K562 (cell line): ENCODE data around the gene PCSK6. TPM values are rescaled to one million over a fixed set of nuclear protein-coding genes. Genes with fewer than 3 reads are reported as not detected.
"Not testable (repeated sequence)": the region's sequence is repeated elsewhere in the genome, so short reads cannot be mapped to it uniquely, and the experiment has no call there.

Experiments
- ATAC-seq: fragments of 200-7000 bp; cut with Tn5 transposase; 3 replicates; pipeline ENCODE4 v1.9.1; 2020; ENCODE audit warnings: moderate library complexity
- BruUV-seq: library from RNA; stranded (reverse); fragments of 400-500 nt; replicated peaks from 2 replicates; lab custom pipeline; 2021; lab: Mats Ljungman, UMichigan
- CTCF ChIA-PET: fragments of 300-600 bp; formaldehyde crosslinking; extraction: SDS; loops from one replicate; lab custom pipeline; 2021; ENCODE audit warnings: low intra/inter-chr PET ratio; lab: Yijun Ruan, JAX
- POLR2A ChIA-PET: fragments of 300-600, 350-650 bp; sonication (Branson Sonifier 250); formaldehyde crosslinking; extraction: SDS; loops from one replicate; lab custom pipeline; 2021; ENCODE audit warnings: antibody characterized with exemption, inconsistent platforms; lab: Yijun Ruan, JAX
- DNase-seq, 4 experiments: peaks; one replicate each; pipeline versions ENCODE4 v3.0.0 to v3.0.0-alpha.2; 2011 to 2018; ENCODE audit warnings: low spot score in 3 of 4, mixed read lengths in 3 of 4; ENCODE audit errors: extremely low read depth in 1 of 4
- FAIRE-seq: peaks from 2 replicates; lab custom pipeline; 2011; peaks lifted over from hg19 to GRCh38; lab: Jason Lieb, UNC
- H2AFZ ChIP-seq: 2 replicates; pipeline ENCODE4 v1.6.0; 2011; ENCODE audit warnings: low read depth, low read length, control low read depth, inconsistent platforms
- H3K27ac ChIP-seq: fragments of 200-600 bp; 3 replicates; pipeline ENCODE4 v1.8.0; 2011; ENCODE audit warnings: low read depth, mild to moderate bottlenecking, control low read depth, inconsistent platforms, low read length, moderate library complexity, mixed read lengths; ENCODE audit errors: extremely low read depth
- H3K27me3 ChIP-seq, 2 experiments: fragments of 300-600 bp in 1 of 2; 2 replicates in 1 of 2; 3 replicates in 1 of 2; pipeline versions ENCODE4 v1.6.0 to v1.8.0; 2011; ENCODE audit warnings: inconsistent platforms in 2 of 2, low read length in 2 of 2, mild to moderate bottlenecking in 1 of 2, mixed read lengths in 1 of 2, moderate library complexity in 1 of 2; ENCODE audit not compliant: control insufficient read depth in 2 of 2, insufficient read depth in 2 of 2
- H3K36me3 ChIP-seq: fragments of 300-600 bp; 3 replicates; pipeline ENCODE4 v1.8.0; 2011; ENCODE audit warnings: mild to moderate bottlenecking, low read length, inconsistent platforms; ENCODE audit not compliant: control insufficient read depth, insufficient read depth
- H3K4me1 ChIP-seq, 2 experiments: fragments of 200-600 bp in 1 of 2; replicated peaks in 1 of 2; 2 replicates in 1 of 2; 3 replicates in 1 of 2; pipeline versions ENCODE4 v1.5.1 to v1.8.0; 2011; ENCODE audit warnings: inconsistent platforms in 2 of 2, low read length in 2 of 2, mild to moderate bottlenecking in 1 of 2, mixed read lengths in 1 of 2, moderate library complexity in 1 of 2; ENCODE audit not compliant: control insufficient read depth in 2 of 2, insufficient read depth in 2 of 2
- H3K4me2 ChIP-seq: 2 replicates; pipeline ENCODE4 v1.6.1; 2011; ENCODE audit warnings: low read length, control low read depth, inconsistent platforms, mixed read lengths; ENCODE audit not compliant: insufficient read depth
- H3K4me3 ChIP-seq: fragments of 200-600 bp; sonication (generic), shearing (Covaris generic); 2 replicates; pipeline ENCODE4 v1.5.1; 2016; ENCODE audit warnings: control low read depth, inconsistent platforms
- H3K79me2 ChIP-seq: fragments of 200-600 bp; 3 replicates; pipeline ENCODE4 v1.8.0; 2011; ENCODE audit warnings: low read length, inconsistent platforms; ENCODE audit not compliant: control insufficient read depth, insufficient read depth
- H3K9ac ChIP-seq, 2 experiments: 2 replicates each; pipeline versions ENCODE4 v1.6.0 to v1.6.1; 2011; ENCODE audit warnings: low read depth in 2 of 2, low read length in 2 of 2, control low read depth in 1 of 2, inconsistent platforms in 1 of 2, mild to moderate bottlenecking in 1 of 2, mixed read lengths in 1 of 2; ENCODE audit not compliant: insufficient read depth in 1 of 2
- H3K9me1 ChIP-seq: one replicate; pipeline ENCODE4 v1.6.0; 2011; ENCODE audit warnings: inconsistent platforms, mild to moderate bottlenecking, low read length, moderate library complexity; ENCODE audit not compliant: control insufficient read depth, insufficient read depth
- H3K9me3 ChIP-seq: replicated peaks from 2 replicates; pipeline ENCODE4 v1.5.1; 2011; ENCODE audit warnings: low read depth, low read length, inconsistent platforms; ENCODE audit not compliant: control insufficient read depth, insufficient read depth
- H4K20me1 ChIP-seq: replicated peaks from 2 replicates; pipeline ENCODE4 v1.6.1; 2011; ENCODE audit warnings: low read length, inconsistent platforms, mixed read lengths; ENCODE audit not compliant: control insufficient read depth, insufficient read depth
- ADNP ChIP-seq: fragments of 200-800 bp; sonication (Bioruptor generic); IDR thresholded peaks from 2 replicates; pipeline ENCODE4 v1.6.1; 2016; ENCODE audit warnings: missing genetic modification characterization, missing compliant biosample characterization
- ETS1 ChIP-seq: conservative IDR thresholded peaks from 2 replicates; pipeline ENCODE4 v1.6.1; 2011; ENCODE audit warnings: low read depth, mild to moderate bottlenecking, low read length; ENCODE audit not compliant: control insufficient read depth
- ETV5 ChIP-seq: sonication (generic); formaldehyde crosslinking; IDR thresholded peaks from 2 replicates; pipeline ENCODE4 v1.4.0; 2020; ENCODE audit warnings: low read depth, mild to moderate bottlenecking, missing genetic modification reagents
- HSF4 ChIP-seq: fragments of 250-450 bp; sonication (Bioruptor Pico); IDR thresholded peaks from 2 replicates; pipeline ENCODE4 v2.1.2; 2022; ENCODE audit warnings: mild to moderate bottlenecking, moderate library complexity, borderline replicate concordance
- KLF1 ChIP-seq: fragments of 450-650 bp; IDR thresholded peaks from 2 replicates; pipeline ENCODE4 v1.6.1; 2016; ENCODE audit warnings: missing genetic modification characterization, missing compliant biosample characterization
- MCM7 ChIP-seq, 2 experiments: fragments of 450-650 bp; IDR thresholded peaks; 2 replicates each; pipeline ENCODE4 v1.6.1; 2016 to 2018
- NELFE ChIP-seq: IDR thresholded peaks from 2 replicates; pipeline ENCODE4 v1.6.1; 2011; ENCODE audit warnings: mild to moderate bottlenecking; ENCODE audit not compliant: insufficient read depth, insufficient read length
- NR2C1 ChIP-seq, 2 experiments: fragments of 450-650 bp; IDR thresholded peaks; 2 replicates each; pipeline ENCODE4 v1.6.1; 2017; ENCODE audit warnings: mild to moderate bottlenecking in 2 of 2, antibody characterized with exemption in 1 of 2, inconsistent platforms in 1 of 2, missing compliant biosample characterization in 1 of 2, missing genetic modification characterization in 1 of 2
- NUFIP1 ChIP-seq: fragments of 450-650 bp; IDR thresholded peaks from 2 replicates; pipeline ENCODE4 v1.6.1; 2018; ENCODE audit not compliant: partially characterized antibody
- ZBTB12 ChIP-seq: fragments of 250-450 bp; sonication (Bioruptor Pico); IDR thresholded peaks from 2 replicates; pipeline ENCODE4 v1.4.0; 2020
- ZNF764 ChIP-seq: fragments of 250-450 bp; sonication (Bioruptor Pico); IDR thresholded peaks from 2 replicates; pipeline ENCODE4 v1.4.0; 2020; ENCODE audit warnings: low read depth, mild to moderate bottlenecking, moderate library complexity
- ZNF778 ChIP-seq: fragments of 450-650 bp; formaldehyde crosslinking; IDR thresholded peaks from 2 replicates; pipeline ENCODE4 v1.4.0; 2020; ENCODE audit warnings: mild to moderate bottlenecking, moderate library complexity
- WGBS: fragments of 100-300 bp; shearing (Covaris generic); methylation state at CpG from one replicate; pipeline ENCODE4 v1.1.6; 2016; ENCODE audit warnings: low coverage, mixed read lengths; ENCODE audit not compliant: insufficient coverage; ENCODE audit errors: missing lambda C conversion rate; 5-methylcytosine and 5-hydroxymethylcytosine counted together
- in situ Hi-C: fragments of 300-500 bp; cut with MboI; formaldehyde crosslinking; loops from 4 replicates; pipeline ENCODE4 v1.15.0; 2018; ENCODE audit warnings: inconsistent platforms, mixed read lengths
- intact Hi-C: fragments of 100-400 bp; cut with micrococcal nuclease; formaldehyde crosslinking; loops from 2 replicates; pipeline ENCODE4 v1.14.2; 2022
- polyA plus RNA-seq, 8 experiments: library from polyadenylated mRNA; depleted of rRNA in 4 of 8; stranded (reverse) in 5 of 8; unstranded in 3 of 8; fragments of >200 nt; fragmentation: Nextera tagmentation in 2 of 8; fragmentation: Illumina TruSeq in 1 of 8; extraction: Ambion mirVana in 2 of 8; extraction: Trizol in 1 of 8; gene quantifications; 2 replicates each; pipeline versions ENCODE4 v1.2.1 to v1.2.3, GENCODE V29; 2011 to 2014; ENCODE audit warnings: inconsistent platforms in 1 of 8, missing spikeins in 1 of 8
- total RNA-seq, 7 experiments: library from RNA; depleted of rRNA in 6 of 7; stranded (reverse); fragments of >200 nt in 6 of 7; fragmentation: Illumina TruSeq in 2 of 7; extraction: Trizol in 2 of 7; gene quantifications; 2 replicates each; pipeline versions ENCODE4 v1.2.1 to v1.2.3, GENCODE V29; 2011 to 2021; ENCODE audit warnings: low replicate concordance in 1 of 7

The PCSK6 gene
- total and polyA plus RNA-seq, 9 of the 15 experiments (the other 6 are each of a cell fraction or from before 2014, with no cell fraction given) = 2.2 to 32.6 (median 14.5) TPM

DNA sequence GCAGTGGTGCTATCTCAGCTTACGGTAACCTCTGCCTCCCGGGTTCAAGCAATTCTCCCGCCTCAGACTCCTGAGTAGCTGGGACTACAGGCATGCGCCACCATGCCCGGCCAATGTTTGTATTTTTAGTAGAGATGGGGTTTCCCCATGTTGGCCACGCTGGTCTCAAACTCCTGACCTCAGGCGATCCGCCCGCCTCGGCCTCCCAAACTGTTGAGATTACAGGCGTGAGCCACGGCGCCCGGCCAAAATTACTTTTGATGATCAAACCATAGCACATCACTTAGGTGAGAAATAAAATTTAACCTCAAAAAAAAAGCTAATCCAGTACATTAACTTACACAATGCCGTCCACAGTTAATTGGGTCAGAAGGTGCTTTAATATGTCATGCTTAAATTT, 114.5 kb downstream of the PCSK6 start:
- CTCF ChIA-PET, H3K79me2 ChIP-seq: not testable (repeated sequence)

DNA sequence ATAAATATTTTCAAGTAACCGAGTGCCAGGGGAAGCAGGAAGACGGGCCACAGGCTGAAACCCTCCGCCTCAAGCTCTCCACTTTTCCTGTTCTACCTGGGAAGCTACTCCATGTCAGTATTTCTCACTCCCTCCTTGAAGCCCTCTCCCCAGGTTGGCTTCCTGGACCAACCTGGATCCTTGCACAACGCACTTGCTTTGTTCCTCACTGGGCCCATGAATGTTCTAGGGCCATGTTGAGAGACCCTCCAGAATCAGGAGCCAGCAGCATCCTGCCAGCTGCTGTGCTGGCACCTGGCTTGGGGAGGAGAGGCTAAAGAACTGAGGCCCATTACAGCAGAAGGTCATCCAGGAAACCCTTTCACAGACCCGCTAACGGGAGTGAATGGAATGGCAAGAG, 115.2 kb downstream of the PCSK6 start:
- 63% methylated on average over 6 of the region's 6 CpGs for WGBS
- no peak overlapping the region for H3K27ac ChIP-seq
- DNase-seq (no peak), ATAC-seq (no peak), FAIRE-seq (no peak)
- H3K4me3 ChIP-seq = no peak overlapping the region
- H3K4me2 ChIP-seq = no peak overlapping the region
- no peaks in the 10 kb centered on the region for H3K4me1 ChIP-seq
- no peaks in the 10 kb centered on the region for H3K79me2 ChIP-seq
- intact Hi-C loops = no loop called here
- H3K9ac ChIP-seq = no peak overlapping the region
- H4K20me1 ChIP-seq = no peaks in the 10 kb centered on the region; the same call in 1 of the 2 replicates
- H3K9me3 ChIP-seq = no peaks in the 10 kb centered on the region
- no peak overlapping the region for H2AFZ ChIP-seq
- CTCF ChIA-PET = no interaction called here
- BruUV-seq = no TSS peak
- in situ Hi-C loops = no loop called here
- peaks cover 2% of the 10 kb centered on the region for H3K9me1 ChIP-seq
- POLR2A ChIA-PET = no interaction called here
- TF ChIP-seq HSF4 (no peak), ADNP (tag) (no peak), NELFE (no peak), ETV5 (no peak), KLF1 (tag) (no peak), ZBTB12 (CRISPR knock-in tag) (no peak), ZNF778 (CRISPR knock-in tag) (no peak), NUFIP1 (no peak), MCM7 (IDR thresholded peaks at IDR 0.05) (no peak), NR2C1 (IDR thresholded peaks at IDR 0.05) (no peak), NR2C1 (tag; IDR thresholded peaks at IDR 0.05) (no peak), ETS1 (no peak), ZNF764 (CRISPR knock-in tag) (no peak)
- H3K27me3 ChIP-seq = peaks cover 0 to 15% of the 10 kb centered on the region in 2 experiments; a peak in 2 of 5 replicates
- no peaks in the 10 kb centered on the region for H3K36me3 ChIP-seq

More for the DNA sequence above, 114.5 kb downstream of the PCSK6 start:
- DNase-seq, H3K4me2 ChIP-seq, H3K27ac ChIP-seq, H3K4me3 ChIP-seq, intact Hi-C loops, POLR2A ChIA-PET, FAIRE-seq, ATAC-seq, in situ Hi-C loops, H3K9me3 ChIP-seq, H4K20me1 ChIP-seq, H3K9ac ChIP-seq, H3K9me1 ChIP-seq, BruUV-seq, H2AFZ ChIP-seq, H3K36me3 ChIP-seq, H3K4me1 ChIP-seq: not testable (repeated sequence)
- 58% methylated on average over 15 of the region's 15 CpGs for WGBS
- peaks cover 0 to 20% of the 10 kb centered on the region in 2 experiments; a peak in 2 of 5 replicates for H3K27me3 ChIP-seq
